ENCODE results near the gene DOCK1. TPM values are rescaled to one million over a fixed set of nuclear protein-coding genes. Genes with fewer than 3 reads are reported as not detected.

Gene DOCK1
- total RNA-seq, 2 experiments from 2014 or later: 0.22 to 0.29 TPM

- Mint-ChIP-seq H3K27ac (no peak overlapping the region), H3K27me3 (no peaks in the 10 kb centered on the region), H3K36me3 (no peaks in the 10 kb centered on the region), H3K9me3 (no peaks in the 10 kb centered on the region), H3K4me3 (no peak overlapping the region), H3K4me1 (ENCODE audit: low read depth) (no peaks in the 10 kb centered on the region)
- CTCF ChIA-PET: no interaction called here
- intact Hi-C loops (cut with micrococcal nuclease): no loop called here
- POLR2A ChIA-PET: no interaction called here
- no peak for DNase-seq
Observed at GRCh38 chr10:127313996-127314700, 408.9 kb downstream of the DOCK1 start.

- Mint-ChIP-seq H3K9me3 (no peaks in the 10 kb centered on the region), H3K27me3 (no peaks in the 10 kb centered on the region), H3K4me3 (no peak overlapping the region), H3K27ac (no peak overlapping the region), H3K36me3 (no peaks in the 10 kb centered on the region), H3K4me1 (ENCODE audit: low read depth) (no peaks in the 10 kb centered on the region)
- ChIA-PET POLR2A (no interaction called here), CTCF (no interaction called here)
- no peak for DNase-seq
- intact Hi-C loops (cut with micrococcal nuclease): no loop called here
Observed at GRCh38 chr10:127314797-127315196, 409.6 kb downstream of the DOCK1 start.

GRCh38 chr10:127315888-127316287, 410.7 kb downstream of the DOCK1 start:
- H3K4me3 Mint-ChIP-seq: no peak overlapping the region
- no peaks in the 10 kb centered on the region for H3K36me3 Mint-ChIP-seq
- no peaks in the 10 kb centered on the region for H3K27me3 Mint-ChIP-seq
- H3K9me3 Mint-ChIP-seq: no peaks in the 10 kb centered on the region
- ChIA-PET CTCF (interaction anchor here (0.7 kb wide), 1 partner anchor 1533 kb away, joined by 3 read pairs; no protein-coding TSS in a partner anchor), POLR2A (no interaction called here)
- intact Hi-C loops (cut with micrococcal nuclease): no loop called here
- DNase-seq: no peak
- H3K27ac Mint-ChIP-seq: no peak overlapping the region
- H3K4me1 Mint-ChIP-seq (ENCODE audit: low read depth): no peaks in the 10 kb centered on the region

- ChIA-PET CTCF (no interaction called here), POLR2A (no interaction called here)
- Mint-ChIP-seq H3K27ac (no peak overlapping the region), H3K4me3 (no peak overlapping the region), H3K4me1 (ENCODE audit: low read depth) (no peaks in the 10 kb centered on the region), H3K27me3 (no peaks in the 10 kb centered on the region), H3K9me3 (no peaks in the 10 kb centered on the region), H3K36me3 (no peaks in the 10 kb centered on the region)
- intact Hi-C loops (cut with micrococcal nuclease): no loop called here
- no peak for DNase-seq
Observed at GRCh38 chr10:127318396-127318795, 413.2 kb downstream of the DOCK1 start.

GRCh38 chr10:127319271-127319670, 414.0 kb downstream of the DOCK1 start:
- H3K9me3 Mint-ChIP-seq: no peaks in the 10 kb centered on the region
- ChIA-PET CTCF (no interaction called here), POLR2A (no interaction called here)
- no peak overlapping the region for H3K4me3 Mint-ChIP-seq
- H3K36me3 Mint-ChIP-seq: no peaks in the 10 kb centered on the region
- no peak for DNase-seq
- intact Hi-C loops (cut with micrococcal nuclease): no loop called here
- H3K27me3 Mint-ChIP-seq: no peaks in the 10 kb centered on the region
- H3K27ac Mint-ChIP-seq: no peak overlapping the region
- H3K4me1 Mint-ChIP-seq (ENCODE audit: low read depth): no peaks in the 10 kb centered on the region

- no peak for DNase-seq
- Mint-ChIP-seq H3K27me3 (no peaks in the 10 kb centered on the region), H3K36me3 (no peaks in the 10 kb centered on the region), H3K27ac (no peak overlapping the region), H3K9me3 (no peaks in the 10 kb centered on the region), H3K4me3 (no peak overlapping the region), H3K4me1 (ENCODE audit: low read depth) (no peaks in the 10 kb centered on the region)
- intact Hi-C loops (cut with micrococcal nuclease): no loop called here
- ChIA-PET POLR2A (no interaction called here), CTCF (no interaction called here)
Observed at GRCh38 chr10:127319691-127320090, 414.5 kb downstream of the DOCK1 start.

- no peak overlapping the region for H3K4me3 Mint-ChIP-seq
- intact Hi-C loops (cut with micrococcal nuclease): no loop called here
- CTCF ChIA-PET: no interaction called here
- H3K4me1 Mint-ChIP-seq (ENCODE audit: low read depth): no peaks in the 10 kb centered on the region
- no peaks in the 10 kb centered on the region for H3K9me3 Mint-ChIP-seq
- H3K36me3 Mint-ChIP-seq: no peaks in the 10 kb centered on the region
- POLR2A ChIA-PET: no interaction called here
- no peaks in the 10 kb centered on the region for H3K27me3 Mint-ChIP-seq
- no peak for DNase-seq
- H3K27ac Mint-ChIP-seq: no peak overlapping the region
Observed at GRCh38 chr10:127320176-127320575, 414.9 kb downstream of the DOCK1 start.

- DNase-seq: no peak
- H3K4me3 Mint-ChIP-seq: no peak overlapping the region
- H3K27me3 Mint-ChIP-seq: no peaks in the 10 kb centered on the region
- ChIA-PET POLR2A (no interaction called here), CTCF (no interaction called here)
- intact Hi-C loops (cut with micrococcal nuclease): no loop called here
- H3K9me3 Mint-ChIP-seq: no peaks in the 10 kb centered on the region
- H3K27ac Mint-ChIP-seq: no peak overlapping the region
- H3K36me3 Mint-ChIP-seq: no peaks in the 10 kb centered on the region
- H3K4me1 Mint-ChIP-seq (ENCODE audit: low read depth): no peaks in the 10 kb centered on the region
Observed at GRCh38 chr10:127322286-127322685, 417.1 kb downstream of the DOCK1 start.

- peaks cover 3% of the 10 kb centered on the region for H3K27me3 Mint-ChIP-seq
- ChIA-PET POLR2A (no interaction called here), CTCF (no interaction called here)
- H3K36me3 Mint-ChIP-seq: no peaks in the 10 kb centered on the region
- no peak overlapping the region for H3K27ac Mint-ChIP-seq
- H3K4me3 Mint-ChIP-seq: no peak overlapping the region
- no peak for DNase-seq
- H3K4me1 Mint-ChIP-seq (ENCODE audit: low read depth): no peaks in the 10 kb centered on the region
- no peaks in the 10 kb centered on the region for H3K9me3 Mint-ChIP-seq
- intact Hi-C loops (cut with micrococcal nuclease): no loop called here
Observed at GRCh38 chr10:127325506-127325905, 420.3 kb downstream of the DOCK1 start.

- Mint-ChIP-seq H3K4me3 (no peak overlapping the region), H3K9me3 (no peaks in the 10 kb centered on the region), H3K36me3 (no peaks in the 10 kb centered on the region), H3K27me3 (peaks cover 3% of the 10 kb centered on the region), H3K27ac (no peak overlapping the region), H3K4me1 (ENCODE audit: low read depth) (no peaks in the 10 kb centered on the region)
- DNase-seq: no peak
- ChIA-PET POLR2A (no interaction called here), CTCF (no interaction called here)
- intact Hi-C loops (cut with micrococcal nuclease): no loop called here
Observed at GRCh38 chr10:127326883-127327282, 421.7 kb downstream of the DOCK1 start.

GRCh38 chr10:127331696-127332095, 426.5 kb downstream of the DOCK1 start:
- Mint-ChIP-seq H3K27me3 (peaks cover 4% of the 10 kb centered on the region), H3K4me3 (no peak overlapping the region), H3K4me1 (ENCODE audit: low read depth) (peaks cover 3% of the 10 kb centered on the region), H3K36me3 (no peaks in the 10 kb centered on the region), H3K27ac (no peak overlapping the region), H3K9me3 (no peaks in the 10 kb centered on the region)
- intact Hi-C loops (cut with micrococcal nuclease): no loop called here
- ChIA-PET POLR2A (no interaction called here), CTCF (no interaction called here)
- no peak for DNase-seq

GRCh38 chr10:127332631-127333030, 427.4 kb downstream of the DOCK1 start:
- CTCF ChIA-PET: no interaction called here
- DNase-seq: no peak
- no peak overlapping the region for H3K27ac Mint-ChIP-seq
- no peak overlapping the region for H3K4me3 Mint-ChIP-seq
- peaks cover 3% of the 10 kb centered on the region for H3K4me1 Mint-ChIP-seq (ENCODE audit: low read depth)
- H3K27me3 Mint-ChIP-seq: peaks cover 4% of the 10 kb centered on the region
- POLR2A ChIA-PET: no interaction called here
- intact Hi-C loops (cut with micrococcal nuclease): no loop called here
- H3K9me3 Mint-ChIP-seq: no peaks in the 10 kb centered on the region
- H3K36me3 Mint-ChIP-seq: no peaks in the 10 kb centered on the region

- Mint-ChIP-seq H3K4me1 (ENCODE audit: low read depth) (peaks cover 3% of the 10 kb centered on the region), H3K9me3 (no peaks in the 10 kb centered on the region), H3K4me3 (no peak overlapping the region), H3K36me3 (no peaks in the 10 kb centered on the region), H3K27me3 (peaks cover 2% of the 10 kb centered on the region), H3K27ac (no peak overlapping the region)
- CTCF ChIA-PET: no interaction called here
- no peak for DNase-seq
- intact Hi-C loops (cut with micrococcal nuclease): no loop called here
- POLR2A ChIA-PET: no interaction called here
Observed at GRCh38 chr10:127337801-127338200, 432.6 kb downstream of the DOCK1 start.
